GM12875 (cell line): Measurements from ENCODE around the gene MTREX.

ENCODE experiments used
- H3K4me3 ChIP-seq: one replicate; pipeline ENCODE4 v1.5.1; 2011; ENCODE audit warnings: low read depth, low read length, control low read depth
- TF ChIP-seq, protein P1 (sequence below): IDR thresholded peaks from 2 replicates; pipeline ENCODE4 v1.5.1; 2011; ENCODE audit warnings: low read depth, mild to moderate bottlenecking, control low read depth, inconsistent platforms, low read length, moderate library complexity, borderline replicate concordance; ENCODE audit not compliant: insufficient read depth

MTREX gene

DNA sequence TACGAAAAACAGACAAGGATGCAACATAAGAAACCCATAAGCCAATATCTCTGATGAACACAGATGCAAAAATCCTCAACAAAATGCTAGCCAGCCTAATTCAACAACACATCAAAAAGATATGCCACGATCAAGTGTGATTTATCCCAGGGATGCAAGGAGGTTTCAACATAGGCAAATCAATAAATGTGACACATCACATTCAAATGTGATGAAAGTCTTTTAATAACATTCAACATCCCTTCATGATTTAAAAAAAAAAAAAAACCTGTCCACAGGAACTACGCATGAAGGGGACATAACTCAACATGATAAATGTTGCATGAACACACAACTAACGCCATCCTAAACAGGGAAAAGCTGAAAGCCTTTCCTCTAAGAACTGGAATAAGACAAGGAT, 124.8 kb downstream of the MTREX start:
- TF ChIP-seq, protein P1, sequence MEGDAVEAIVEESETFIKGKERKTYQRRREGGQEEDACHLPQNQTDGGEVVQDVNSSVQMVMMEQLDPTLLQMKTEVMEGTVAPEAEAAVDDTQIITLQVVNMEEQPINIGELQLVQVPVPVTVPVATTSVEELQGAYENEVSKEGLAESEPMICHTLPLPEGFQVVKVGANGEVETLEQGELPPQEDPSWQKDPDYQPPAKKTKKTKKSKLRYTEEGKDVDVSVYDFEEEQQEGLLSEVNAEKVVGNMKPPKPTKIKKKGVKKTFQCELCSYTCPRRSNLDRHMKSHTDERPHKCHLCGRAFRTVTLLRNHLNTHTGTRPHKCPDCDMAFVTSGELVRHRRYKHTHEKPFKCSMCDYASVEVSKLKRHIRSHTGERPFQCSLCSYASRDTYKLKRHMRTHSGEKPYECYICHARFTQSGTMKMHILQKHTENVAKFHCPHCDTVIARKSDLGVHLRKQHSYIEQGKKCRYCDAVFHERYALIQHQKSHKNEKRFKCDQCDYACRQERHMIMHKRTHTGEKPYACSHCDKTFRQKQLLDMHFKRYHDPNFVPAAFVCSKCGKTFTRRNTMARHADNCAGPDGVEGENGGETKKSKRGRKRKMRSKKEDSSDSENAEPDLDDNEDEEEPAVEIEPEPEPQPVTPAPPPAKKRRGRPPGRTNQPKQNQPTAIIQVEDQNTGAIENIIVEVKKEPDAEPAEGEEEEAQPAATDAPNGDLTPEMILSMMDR = no peak
- H3K4me3 ChIP-seq = no peak overlapping the region

DNA sequence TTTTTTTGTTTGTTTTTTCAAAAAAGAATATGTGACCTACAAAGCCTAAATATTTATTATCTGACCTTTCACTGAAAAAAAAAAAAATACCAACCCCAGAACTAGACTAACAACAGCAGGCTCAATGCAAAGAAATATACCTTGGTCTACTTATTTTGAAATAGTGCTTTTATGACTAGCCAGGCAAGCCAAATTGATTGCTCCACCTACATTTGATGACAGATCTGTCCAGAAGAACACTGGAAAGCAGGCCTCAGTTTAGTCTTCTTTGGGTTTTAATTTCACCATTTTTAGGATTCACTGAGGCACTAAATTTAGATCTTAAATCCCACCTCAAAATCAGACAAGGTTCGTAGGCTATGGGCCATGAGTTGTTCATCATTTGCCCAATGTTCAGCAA, 129.7 kb downstream of the MTREX start:
- H3K4me3 ChIP-seq = no peak overlapping the region
- TF ChIP-seq, protein P1 = no peak

DNA sequence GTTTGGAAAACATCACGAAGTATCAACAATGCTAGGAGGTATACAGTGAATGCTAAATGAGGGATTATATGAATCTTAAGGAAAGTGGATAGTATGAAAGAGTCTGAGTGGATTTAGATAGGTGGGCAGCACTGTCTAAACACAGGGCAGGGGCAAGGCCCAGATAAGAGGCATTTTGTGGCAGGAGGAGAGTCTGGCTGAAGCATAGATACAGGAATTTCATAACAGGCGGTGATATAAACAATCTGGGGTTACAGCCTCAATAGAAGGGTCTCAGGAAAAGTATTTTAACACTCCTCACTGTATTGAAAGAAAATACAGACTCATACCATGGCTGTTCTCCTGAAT, 130.0 kb downstream of the MTREX start:
- H3K4me3 ChIP-seq = no peak overlapping the region
- TF ChIP-seq, protein P1 = no peak

DNA sequence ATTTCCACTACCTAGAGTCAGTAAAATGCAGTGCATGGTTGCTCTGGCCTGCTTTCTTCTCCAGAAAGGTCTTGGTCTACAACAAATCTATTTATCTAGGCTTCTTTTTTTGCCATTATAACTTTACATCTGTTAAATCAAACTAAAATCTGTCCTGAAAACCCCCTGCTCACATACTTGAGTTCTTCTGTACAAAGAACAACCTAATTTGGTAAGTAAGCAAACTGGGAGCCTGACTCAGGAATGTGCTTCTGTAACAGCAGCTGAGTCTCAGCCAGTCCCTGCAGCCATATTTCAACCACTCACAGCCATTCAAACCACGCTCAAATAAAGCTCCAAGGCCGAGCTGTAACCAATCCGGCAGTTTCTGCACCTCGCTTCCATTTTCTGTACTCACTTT, 131.2 kb downstream of the MTREX start:
- TF ChIP-seq, protein P1 = no peak
- H3K4me3 ChIP-seq = no peak overlapping the region

DNA sequence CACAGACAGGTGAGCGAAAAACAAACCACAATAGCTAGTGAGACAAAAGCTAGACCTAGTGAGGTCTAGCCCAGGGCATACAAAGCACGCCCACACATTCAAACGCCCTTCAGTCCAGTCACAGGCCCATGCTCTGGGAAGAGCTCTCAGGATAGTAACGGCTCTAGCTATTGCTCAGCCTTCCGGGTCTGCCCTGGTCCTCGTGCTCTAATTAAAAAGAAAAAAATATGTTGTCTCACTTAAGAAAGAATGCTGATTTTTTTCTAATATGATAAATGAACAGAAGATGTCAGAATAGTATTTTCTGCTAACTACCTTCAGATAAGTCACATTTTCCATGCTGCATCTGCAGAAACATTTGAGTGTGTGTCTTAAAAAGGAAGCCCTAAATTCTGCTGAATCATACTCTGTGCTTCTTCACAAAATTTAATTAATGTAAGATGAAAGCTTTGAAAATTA, 132.4 kb downstream of the MTREX start:
- H3K4me3 ChIP-seq = no peak overlapping the region
- TF ChIP-seq, protein P1 = no peak

DNA sequence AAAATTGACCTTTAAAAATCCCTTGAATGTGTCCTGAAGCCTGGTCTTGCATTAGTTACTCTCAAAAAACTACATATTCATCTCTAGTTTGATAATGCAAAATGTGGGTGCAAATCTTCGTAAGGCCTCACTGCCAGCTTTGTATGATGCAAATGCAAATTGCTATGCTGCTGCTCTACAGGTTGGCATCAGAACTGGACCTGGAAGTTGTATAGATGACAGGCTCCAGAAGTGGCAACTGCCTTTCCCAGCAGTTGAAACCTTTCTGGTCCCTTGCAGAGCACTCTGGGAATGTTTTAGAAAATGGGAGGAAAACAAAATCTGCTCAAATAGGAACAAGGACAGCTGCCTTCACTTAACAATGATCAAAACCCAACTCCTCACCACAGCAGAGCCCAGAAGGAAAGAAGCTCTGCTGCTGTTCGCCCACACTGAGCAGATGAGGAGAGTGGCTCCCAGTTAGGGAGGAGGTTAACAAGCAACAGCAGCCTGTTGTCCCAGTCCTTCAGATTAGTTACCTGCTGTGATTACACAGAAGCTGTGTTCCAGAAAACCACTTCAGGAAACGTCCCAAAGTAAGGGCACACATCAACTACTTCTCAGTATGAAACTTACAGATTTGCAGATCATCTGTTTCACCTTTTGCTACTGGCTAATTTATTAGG, 133.4 kb downstream of the MTREX start:
- H3K4me3 ChIP-seq = no peak overlapping the region
- TF ChIP-seq, protein P1 = no peak

DNA sequence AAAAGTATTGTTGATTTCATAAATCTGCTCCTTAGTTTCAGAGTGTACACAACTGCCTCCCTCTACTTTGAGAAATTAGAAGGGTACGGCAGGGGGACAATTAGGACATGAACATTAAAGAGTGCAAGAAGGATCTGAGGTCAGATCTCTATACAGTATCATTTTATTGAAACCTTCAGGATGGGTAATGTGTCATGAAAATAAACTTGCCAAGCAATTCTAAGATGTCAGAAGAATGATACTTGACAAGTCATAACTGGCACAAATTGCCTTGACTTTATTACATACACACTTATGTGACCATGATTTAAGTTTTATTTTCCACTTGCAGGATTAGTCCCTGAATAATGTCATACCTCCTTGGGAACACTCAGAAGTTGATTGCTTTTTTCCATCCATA, 134.2 kb downstream of the MTREX start:
- H3K4me3 ChIP-seq = no peak overlapping the region
- TF ChIP-seq, protein P1 = no peak
